ENCODE results near the gene RAB6B.

DNA sequence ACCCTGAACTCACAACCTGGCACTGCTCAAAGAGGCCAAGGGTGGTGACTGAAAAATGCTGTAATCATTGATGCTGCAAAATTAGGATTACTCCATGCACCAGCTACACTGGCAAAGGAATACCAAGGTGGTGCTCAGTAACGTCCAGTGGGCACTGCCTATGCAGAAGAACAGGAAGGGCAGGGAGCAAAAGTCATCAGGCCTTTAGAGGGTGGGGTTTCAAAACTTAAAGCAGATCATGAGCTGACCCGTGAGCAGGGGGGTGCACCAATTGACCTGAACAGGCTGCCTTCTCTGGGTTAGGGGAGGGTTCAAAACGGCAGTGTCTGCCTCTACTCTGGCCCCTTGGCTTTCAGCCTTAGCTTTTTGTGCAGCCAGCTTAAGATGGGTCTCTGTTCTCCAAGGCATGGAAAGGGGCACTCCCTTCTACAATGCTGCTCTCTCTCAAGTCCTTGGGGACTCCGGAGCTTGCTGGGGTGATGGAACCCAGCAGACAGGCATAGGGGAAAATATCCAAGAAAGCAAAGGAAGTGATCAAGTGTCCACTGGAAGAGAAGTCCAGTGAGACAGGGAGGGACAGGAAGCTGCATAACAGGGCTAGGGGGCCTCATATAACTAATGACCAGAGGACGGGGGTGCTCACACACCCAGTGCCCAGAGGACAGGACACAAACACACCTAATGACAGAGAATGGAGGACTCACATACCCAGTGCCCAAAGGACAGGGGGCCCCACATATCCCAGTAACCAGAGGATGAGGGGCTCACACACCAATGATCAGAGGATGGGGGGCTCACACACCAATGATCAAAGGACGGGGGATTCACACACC, 11.4 kb downstream of the RAB6B start:
- TF ChIP-seq, protein P1, sequence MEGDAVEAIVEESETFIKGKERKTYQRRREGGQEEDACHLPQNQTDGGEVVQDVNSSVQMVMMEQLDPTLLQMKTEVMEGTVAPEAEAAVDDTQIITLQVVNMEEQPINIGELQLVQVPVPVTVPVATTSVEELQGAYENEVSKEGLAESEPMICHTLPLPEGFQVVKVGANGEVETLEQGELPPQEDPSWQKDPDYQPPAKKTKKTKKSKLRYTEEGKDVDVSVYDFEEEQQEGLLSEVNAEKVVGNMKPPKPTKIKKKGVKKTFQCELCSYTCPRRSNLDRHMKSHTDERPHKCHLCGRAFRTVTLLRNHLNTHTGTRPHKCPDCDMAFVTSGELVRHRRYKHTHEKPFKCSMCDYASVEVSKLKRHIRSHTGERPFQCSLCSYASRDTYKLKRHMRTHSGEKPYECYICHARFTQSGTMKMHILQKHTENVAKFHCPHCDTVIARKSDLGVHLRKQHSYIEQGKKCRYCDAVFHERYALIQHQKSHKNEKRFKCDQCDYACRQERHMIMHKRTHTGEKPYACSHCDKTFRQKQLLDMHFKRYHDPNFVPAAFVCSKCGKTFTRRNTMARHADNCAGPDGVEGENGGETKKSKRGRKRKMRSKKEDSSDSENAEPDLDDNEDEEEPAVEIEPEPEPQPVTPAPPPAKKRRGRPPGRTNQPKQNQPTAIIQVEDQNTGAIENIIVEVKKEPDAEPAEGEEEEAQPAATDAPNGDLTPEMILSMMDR (conservative IDR thresholded peaks at IDR 0.05 in 1 of 2, IDR thresholded peaks at IDR 0.05 in 1 of 2; ENCODE audit: extremely low read depth in 1 of 2, insufficient read depth in 1 of 2, low read depth in 1 of 2, low read length in 2 of 2) = no peak
- no peak for TF ChIP-seq EZH2 (IDR thresholded peaks at IDR 0.05; ENCODE audit: borderline replicate concordance, low read length)

Measured in mammary epithelial cell (primary cell).